Stimulated activated CD4-positive, alpha-beta T cell treated with anti-CD3 and anti-CD28 coated beads, Interleukin-4, amount 100 ng/mL, for 48 hours (primary cell): ENCODE data around the gene CFAP74.
A peak's percentile ranks its signal among the peaks of the same experiment; 100 is the strongest.

Experiments
- DNase-seq, 2 donors: peaks; one replicate each; pipeline ENCODE4 v3.0.0-alpha.2; 2020; ENCODE audit warnings: low read depth in 2 of 2

CFAP74 gene

DNA sequence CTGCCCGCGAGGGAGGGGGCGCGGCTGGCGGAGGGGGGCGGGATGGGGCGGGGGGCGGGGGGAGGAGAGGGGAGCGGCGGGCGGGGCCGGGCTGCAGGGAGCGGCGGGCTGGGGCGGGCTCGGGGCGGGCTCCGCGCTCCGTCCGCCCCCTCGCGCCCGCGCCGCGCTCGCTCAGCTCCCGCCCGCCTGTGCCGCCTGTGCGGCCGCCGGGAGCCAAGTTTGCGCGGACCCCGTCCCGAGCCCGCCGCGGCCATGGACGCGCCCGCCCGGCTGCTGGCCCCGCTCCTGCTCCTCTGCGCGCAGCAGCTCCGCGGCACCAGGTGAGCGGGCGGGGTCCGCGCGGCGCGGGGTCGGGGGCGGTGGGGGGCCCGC is 15.6 kb upstream of the CFAP74 start, which contains the start of gene GABRD:
GABRD (plus strand) TSS at position 174 of the 372 bp plus-strand sequence; CDS start at position 253, 79 bp downstream.
- peak in 1 of 2 donors; percentile 12 for DNase-seq

DNA sequence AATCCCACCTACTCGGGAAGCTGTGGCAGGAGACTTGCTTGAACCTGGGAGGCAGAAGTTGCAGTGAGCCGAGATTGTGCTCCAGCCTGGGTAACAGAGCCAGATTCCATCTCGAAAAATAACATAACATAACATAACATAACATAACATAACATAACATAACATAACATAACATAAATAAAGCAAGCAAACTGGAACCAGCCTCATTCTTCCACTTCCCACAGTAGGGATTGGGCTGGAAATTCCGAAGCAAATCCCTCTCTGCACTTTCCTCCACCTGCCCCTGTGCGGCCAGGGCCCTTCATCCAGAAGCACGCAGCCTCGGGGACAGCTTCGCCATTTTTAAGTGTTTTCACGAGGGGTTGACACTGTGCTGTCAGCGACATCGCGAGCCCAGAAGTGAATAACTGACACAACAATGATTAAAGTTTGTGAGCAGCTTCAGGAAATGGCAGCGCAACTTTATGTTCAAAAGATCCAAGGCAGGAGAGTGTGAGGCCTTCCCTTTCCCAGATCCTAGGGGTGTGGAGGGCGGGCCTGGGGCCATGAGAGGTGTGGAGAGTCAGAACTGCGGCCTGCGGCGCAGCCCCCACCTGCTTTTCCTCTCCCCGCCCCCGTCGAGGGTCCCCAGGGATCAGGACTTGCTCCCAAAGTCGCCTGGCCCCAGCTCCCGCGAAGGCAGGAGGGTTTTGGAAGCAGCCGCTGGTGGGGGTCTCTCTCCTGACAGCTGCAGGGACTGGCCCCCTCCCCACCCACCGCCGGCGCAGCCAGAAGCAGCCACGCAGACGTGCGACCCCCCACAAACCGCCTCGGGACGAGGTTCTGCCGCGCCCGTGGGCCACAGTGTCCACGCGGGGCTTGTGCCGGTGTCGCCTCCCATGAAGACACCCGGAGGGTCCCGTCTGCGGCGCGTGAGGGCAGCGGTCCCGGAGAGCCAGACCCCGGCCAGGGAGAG is 14.9 kb upstream of the CFAP74 start:
- DNase-seq: no peak

DNA sequence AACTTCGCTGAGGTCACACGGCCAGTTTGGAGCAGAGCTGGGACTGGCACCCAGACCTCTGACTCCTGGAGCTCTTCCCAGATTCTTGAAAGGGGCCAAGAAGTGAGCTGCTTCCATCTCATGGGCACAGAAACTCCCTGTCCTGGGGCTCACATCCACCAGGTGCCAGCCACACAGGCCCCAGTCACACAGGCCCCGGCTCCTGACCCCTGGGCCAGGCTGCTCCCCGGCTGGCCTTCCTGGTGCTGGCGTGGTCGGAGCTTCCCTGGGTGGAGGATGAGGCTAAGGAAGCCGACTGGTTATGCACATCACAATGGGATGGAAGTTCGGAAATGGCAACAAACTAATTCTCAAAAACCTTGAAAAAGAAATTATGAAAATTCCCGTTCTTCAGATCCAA is 12.5 kb upstream of the CFAP74 start:
- DNase-seq: no peak

DNA sequence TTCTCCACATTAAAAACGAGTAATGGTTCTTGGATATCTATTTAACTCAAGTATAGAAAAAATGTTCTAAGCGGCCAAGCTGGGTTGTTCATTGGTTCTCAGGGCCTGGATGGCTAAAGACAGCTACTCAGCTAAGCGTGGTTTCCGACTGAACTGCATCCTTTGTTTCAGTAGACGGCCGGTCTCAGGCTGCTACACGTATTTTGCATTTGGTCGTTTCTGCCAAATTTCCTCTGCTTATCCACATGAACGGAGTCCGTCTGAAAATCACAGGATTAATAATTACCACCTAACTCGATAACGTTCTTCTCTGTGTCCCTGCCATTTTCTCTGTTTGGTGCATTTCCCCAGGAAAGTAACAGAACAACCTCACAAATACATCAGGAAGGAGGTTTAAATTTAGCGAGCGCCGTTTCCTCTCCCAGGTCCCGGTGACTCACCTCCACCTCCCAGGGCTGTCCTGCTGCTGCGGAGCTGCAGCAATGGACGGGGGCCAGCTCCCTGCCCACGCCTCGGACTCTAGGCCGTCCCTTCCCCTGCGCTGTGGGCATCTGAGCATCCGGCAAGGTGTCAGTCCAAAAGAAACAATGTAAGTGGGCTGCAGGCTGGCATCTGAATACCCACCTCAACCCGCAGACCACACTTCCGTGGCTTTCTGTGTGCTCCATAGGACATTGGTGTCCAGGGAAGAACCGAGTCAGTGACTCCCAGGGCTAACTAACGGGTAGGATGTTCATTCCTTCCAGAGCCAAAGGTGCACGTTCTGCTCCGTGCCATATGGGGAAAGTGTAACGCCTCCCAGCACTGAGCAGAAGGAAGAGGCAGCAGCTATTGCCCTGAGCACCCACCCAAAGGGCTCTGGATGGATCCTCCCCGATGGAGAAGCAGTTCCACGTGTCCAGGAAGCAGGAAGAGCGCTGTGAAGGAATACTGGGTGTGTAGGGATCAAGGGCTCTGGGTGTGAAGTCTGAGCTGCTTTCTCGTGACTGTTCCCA is 11.5 kb upstream of the CFAP74 start:
- DNase-seq: no peak

DNA sequence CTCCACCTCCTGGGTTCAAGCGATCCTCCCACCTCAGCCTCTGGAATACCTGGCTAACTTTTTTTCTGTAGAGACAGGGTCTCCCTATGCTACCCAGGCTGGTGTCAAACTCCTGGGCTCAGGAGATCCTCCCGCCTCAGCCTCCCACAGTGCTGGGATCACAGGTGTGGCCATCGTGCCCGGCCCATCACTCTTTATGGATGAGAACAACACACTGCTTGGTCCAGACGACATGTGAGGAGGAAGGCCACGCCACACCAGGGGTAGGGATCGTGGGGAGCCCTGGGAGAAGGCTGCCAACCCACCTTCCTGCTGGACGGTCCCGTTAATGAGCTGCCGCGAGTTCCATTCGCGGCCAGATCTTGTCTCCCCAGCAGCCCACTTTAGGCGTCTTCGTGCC is 10.6 kb upstream of the CFAP74 start:
- no peak for DNase-seq

DNA sequence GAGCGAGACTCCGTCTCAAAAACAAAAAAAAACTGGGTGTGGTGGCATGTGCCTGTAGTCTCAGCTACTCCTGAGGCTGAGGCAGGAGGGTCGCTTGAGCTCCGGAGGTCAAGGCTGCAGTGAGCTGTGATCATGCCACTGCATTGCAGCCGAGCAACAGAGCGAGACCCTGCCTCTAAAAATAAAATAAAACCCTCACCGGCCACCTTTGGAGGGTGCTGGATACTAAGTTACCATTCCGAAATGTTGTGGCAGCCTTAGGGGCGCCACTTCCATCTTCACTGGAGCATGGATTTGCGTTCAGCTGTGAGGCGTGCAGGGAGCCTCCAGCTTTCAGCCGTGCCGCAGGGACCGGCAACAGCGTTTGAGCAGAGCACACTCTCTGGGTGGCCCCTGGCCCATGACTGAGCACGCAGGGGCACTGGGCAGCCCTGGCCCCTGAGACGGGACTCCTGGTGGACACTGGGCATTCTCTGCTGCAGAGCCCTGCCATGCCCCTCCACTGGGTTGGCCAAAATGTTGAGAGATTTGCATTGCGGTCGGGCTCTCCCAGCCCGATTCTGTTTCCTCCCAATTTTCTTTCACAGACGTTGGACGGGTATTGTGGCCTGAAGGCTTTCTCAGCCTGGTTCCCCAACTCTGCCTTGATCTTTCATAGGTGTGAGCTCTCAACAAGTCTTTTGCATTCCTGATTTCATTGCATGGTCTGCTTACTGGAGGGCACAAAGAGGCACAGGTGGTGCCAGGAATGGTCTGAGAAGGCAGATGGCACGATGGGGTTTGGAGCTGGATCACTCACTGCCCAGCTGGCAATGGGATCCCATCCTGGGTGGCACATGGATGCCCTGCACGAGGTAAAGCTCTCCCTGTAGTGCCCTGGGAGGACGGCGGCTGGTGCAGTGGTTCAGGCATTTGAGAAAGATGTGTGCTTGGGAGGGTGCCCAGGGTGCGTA is 5.8 kb upstream of the CFAP74 start:
- DNase-seq: no peak

DNA sequence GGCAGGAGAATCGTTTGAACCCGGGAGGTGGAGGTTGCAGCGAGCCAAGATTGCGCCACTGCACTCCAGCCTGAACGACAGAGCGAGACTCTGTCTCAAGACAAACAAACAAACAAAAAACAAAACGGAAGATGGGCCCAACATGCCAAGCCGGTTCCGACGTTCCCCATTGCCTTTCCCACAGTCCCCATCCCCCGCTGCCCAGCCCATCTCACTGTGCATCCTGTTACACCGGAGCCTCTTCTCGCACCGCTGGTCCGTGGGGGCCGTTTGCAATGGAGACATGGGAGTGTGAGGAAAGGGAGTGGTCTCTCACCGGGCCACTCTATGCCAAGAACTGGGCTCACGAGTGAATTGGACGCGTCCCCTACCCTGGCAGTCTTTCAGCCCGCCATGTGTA is 1.3 kb upstream of the CFAP74 start:
- no peak for DNase-seq

DNA sequence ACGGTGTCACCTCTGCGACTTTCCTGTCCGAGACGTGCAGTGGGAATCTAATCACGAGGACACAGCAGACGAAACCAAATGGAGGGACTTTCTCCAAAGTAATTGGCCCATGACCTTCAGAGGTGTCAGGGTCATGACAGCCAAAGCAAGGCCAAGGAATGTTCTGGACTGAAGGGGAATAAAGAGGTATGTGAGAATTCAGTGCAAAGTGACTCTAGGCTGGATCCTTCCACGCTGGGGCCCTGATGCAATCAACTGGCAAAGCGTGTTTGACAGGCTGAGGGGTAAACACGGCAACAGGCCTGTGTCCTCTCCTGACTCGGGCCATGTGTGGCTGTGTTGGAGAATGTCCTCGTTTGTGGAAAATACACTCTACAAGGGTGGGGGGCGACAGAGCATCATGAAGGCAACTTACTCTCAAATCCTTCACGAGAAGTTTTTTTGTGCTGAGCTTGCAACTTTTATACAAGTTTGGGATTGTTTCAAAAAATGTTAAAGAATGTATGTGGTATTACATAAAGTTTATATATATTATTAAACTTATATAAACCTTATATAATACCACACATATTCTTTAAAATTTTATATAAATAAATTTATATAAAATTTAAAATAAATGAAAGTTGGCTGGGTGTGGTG is 1.7 kb downstream of the CFAP74 start:
- no peak for DNase-seq

DNA sequence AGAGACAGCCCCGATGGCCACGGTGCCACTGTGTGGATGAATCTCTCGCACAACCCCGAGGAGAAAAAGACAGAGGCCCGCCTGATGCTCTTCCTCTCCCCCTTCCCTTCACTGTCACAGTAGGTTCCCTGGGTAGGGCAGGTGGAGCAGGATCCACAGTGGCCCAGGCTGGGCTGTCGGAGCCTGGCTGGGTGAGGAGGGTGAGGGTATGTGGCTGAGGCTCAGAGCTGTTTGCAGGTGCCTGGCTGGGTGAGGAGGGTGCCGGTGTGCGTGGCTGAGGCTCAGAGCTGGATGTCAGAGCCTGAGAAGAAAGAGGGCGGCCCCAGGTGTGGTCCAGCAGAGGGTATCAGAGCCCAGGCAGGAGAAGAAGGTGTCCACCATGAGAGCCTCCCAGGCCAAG is 2.7 kb downstream of the CFAP74 start:
- no peak for DNase-seq

DNA sequence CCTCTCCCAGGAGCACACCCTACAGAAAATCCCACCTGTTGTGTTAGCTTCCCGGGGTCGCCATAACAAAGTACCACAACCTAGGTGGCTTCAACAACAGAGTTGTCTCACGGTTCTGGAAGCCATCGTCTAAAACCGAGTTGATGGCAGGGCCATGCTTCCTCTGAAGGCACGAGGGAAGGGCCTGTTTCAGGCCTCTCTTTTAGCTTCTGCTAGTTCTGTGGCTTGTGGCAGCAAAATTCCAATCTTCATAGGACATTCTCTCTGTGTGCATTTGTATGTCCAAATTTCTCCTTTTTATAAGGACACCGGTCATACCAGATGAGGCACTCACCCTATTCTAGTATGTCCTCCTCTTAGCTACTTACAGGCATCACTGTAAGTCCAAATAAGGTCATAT is 3.2 kb downstream of the CFAP74 start:
- DNase-seq: no peak

DNA sequence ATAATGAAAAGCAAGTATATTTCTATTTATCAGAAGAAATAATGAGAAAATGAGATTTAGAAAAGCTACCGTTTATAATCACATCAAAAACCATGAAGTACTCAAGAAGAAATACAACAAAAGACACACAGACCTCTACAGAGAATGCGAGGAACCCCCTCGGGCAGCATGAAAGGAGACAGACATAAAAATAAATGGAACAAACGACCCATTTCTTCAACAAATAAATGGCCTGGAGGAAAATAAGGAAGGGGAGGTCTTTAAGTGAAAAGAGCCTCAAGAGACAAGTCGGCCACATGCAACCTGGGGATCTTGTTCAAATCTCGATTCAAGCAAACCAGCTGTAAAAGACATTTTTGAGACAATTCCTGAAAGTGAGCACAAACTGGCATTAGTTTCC is 6.0 kb downstream of the CFAP74 start:
- DNase-seq: no peak

DNA sequence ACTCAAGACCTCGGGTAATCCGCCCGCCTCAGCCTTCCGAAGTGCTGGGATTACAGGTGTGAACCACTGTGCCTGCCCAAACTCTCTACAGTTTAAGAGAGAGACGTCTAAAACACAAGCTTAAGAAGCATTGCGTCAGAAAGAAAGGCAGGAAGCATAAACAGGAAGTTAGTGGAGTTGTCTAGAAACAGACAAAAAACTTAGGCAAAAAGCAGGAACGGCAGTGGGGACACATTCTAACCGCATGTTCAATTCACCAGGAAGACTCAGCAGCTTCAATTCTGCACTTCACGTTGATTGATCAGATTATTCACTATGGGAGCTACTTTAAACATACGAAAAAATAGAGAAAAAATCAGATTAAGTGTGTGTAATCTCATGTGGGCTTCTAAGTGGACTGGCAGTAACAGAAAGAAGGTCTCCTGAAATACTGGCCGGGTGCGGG is 7.4 kb downstream of the CFAP74 start:
- no peak for DNase-seq

DNA sequence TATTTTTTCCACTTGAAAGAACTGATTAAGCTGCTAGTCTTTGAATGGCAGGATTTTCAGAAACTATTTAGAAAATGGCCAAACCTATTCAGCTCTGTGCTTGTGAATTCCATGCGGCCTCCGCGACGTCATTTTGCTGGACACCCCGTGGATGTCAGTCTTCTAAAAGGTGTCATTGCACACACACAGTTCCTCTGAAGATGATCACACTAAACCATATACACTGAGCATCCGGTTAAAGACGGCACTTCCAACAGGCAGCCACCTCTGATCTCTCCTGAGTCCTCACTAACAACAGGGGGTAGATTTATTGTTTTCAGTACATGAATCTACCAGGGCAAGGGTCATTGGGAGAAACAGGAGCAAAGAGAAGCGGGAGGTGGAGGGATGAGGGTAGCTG is 9.1 kb downstream of the CFAP74 start:
- DNase-seq: no peak

DNA sequence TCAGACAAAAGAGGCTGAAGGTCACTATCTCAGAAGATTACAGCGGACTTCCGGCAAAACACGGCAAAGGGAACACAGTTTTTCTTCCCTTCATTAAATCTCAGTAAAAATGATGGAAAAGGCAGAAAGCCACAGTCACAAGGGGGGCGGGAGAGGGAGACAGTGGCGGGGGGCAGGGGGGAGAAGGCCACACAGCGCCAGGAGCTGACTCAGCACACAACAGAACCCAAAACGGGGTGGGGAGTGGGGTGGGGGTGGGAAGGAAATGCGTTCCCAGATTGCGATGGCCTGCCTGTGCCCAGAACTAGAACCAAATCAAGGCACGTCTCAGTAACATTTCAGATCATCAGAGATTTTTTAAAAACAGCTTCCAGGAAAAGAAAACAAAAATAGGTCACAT is 13.4 kb downstream of the CFAP74 start:
- no peak for DNase-seq

DNA sequence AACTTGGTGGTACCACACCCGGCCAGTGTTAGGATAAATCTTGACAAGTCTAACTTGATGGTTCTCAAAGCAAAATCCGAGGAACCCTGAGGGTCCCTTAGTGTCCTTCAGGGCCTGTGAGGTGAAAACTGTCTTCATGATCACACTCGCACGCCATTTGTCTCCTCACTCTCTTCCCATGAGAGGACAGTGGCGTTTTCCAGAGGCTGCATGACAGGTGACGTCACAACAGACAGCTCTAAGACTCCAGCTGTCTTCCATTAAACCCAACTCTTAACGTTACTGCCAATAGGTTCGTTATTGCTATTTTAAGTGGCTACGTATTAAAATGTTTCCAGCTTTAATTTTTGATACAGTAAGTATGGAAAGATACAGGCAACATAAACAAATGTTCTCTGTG is 13.8 kb downstream of the CFAP74 start:
- DNase-seq: no peak

DNA sequence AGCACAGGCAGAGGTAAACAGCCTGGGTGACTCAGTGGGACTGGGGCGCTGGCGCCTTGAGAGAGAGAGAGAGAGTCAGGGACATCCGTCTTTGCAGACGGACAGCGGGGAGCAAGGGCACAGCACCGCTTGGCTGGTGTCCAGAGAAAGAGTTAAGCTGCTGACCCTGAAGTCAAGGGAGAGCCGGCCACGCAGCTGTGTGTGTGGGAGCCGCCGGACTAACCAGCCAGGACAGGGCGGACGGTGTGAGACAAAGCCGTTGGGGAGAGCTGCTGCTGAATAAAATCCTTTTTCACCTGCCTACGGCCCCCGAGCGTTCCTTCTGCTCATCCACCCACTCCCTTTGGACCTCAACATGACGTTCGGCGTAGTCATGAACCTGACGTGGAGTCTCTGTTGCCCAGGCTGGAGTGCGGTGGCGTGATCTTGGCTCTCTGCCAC is 14.5 kb downstream of the CFAP74 start:
- DNase-seq: no peak

DNA sequence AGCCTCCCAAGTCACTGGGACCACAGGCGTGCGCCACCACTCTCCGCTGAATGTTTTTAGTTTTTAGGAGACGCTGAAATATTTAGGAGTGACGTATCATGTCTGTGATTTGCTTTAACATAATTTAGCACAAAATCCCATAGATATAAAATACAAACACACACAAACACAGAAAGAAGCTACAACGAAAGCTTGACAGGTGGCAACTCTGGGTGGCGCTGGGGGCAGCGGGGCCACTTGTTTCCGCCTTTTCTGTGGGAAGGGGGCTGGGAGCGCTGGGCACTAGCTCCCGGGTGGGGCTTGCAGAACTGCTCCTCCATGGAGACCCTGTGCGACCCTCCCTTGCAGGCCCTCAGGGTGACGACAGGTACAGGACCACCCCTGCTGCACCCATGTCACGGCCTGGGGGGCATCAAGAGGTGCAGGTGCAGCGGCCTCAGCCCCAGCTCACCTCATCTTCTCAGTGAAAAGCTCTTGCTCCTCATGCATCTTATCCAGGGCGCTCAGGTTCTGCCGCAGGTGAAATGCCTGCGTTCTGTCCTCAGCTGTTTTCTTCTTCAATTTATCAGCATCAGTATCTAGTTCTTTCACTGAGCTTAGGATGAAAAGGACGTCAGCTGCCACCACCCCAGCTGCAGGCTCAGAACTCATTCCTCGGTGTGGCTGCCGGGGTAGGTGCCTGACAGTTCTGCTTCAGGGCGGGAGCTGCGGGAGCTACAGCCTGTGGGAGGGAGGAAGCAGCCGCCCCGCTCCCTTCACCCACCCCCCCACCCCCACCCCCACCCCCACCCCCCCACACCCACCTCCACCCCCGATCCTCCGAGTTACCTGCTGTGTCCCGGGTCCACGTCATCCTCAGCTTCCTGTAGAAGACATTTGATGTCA is 15.3 kb downstream of the CFAP74 start:
- no peak for DNase-seq

DNA sequence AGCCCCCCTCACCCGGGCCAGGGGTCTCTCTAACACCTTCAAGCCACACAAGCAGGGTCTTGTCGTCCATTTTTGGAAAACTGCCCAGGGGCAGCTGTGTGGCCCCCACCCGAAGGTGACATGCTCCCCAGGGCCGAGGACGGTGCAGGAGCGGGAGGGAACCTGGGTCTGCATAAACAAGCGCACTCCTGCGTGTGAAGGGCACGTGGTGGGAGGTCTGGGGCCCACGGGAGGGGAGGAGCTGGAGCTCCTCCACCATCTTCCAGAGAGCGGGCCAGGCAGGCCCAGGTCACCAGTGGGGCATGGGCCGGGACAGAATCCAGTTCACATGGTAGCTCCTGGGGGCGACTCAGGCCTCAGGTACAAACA is 16.5 kb downstream of the CFAP74 start:
- DNase-seq: no peak

DNA sequence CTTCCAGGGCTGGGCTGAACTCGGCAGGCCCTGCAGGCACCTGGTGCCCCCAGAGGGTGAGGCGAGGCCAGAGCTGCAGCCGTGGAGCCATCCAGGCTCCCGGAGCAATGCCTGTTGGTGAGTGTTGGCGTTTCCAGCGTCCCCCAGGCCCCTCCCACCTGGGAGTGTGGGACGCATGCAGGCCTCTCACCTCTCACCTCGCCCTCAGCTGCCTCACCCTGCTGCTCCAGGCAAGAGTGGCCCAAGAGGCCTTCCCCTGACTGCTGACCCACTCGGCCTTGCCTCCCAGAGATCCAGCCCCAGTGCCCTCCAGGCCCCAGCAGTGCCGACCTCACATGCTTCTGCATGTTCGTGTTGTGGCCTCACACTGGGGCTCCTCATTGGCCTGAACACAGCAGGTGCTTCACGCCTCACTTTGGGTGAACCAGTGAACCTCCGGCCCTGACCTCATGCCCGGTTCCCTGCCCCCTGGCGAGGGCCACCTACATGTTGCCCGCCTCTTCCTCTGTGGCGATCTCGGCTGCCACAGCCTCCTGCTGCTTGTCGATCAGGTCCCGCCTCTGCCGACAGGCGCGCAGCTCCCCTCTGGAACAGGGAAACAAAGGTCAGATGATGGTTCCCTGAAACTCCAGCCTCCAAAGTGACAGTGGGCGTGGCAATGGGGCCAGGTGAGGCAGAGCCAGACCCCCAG is 17.0 kb downstream of the CFAP74 start:
- DNase-seq: no peak
